Activated naive CD8-positive, alpha-beta T cell treated with anti-CD3 and anti-CD28 coated beads, Interleukin-2, amount 50 U/mL, for 16 hours (primary cell): ENCODE measurements around the gene FBXL7.

Experiments used
- DNase-seq: peaks from one replicate; pipeline ENCODE4 v3.0.0-alpha.2; 2020; ENCODE audit warnings: low read depth, low spot score

The FBXL7 gene

GRCh38 chr5:15711892-15712291 lies 211.9 kb downstream of the FBXL7 start:
- no peak for DNase-seq

- DNase-seq: no peak
Observed at GRCh38 chr5:15715535-15715934, 215.6 kb downstream of the FBXL7 start.

GRCh38 chr5:15715967-15716366 lies 216.0 kb downstream of the FBXL7 start:
- DNase-seq: no peak

- DNase-seq: no peak
Observed at GRCh38 chr5:15717001-15717400, 217.0 kb downstream of the FBXL7 start.

- no peak for DNase-seq
Observed at GRCh38 chr5:15718421-15719179, 218.6 kb downstream of the FBXL7 start.

- DNase-seq: no peak
Observed at GRCh38 chr5:15719784-15720183, 219.8 kb downstream of the FBXL7 start.

GRCh38 chr5:15720515-15720914 lies 220.5 kb downstream of the FBXL7 start:
- no peak for DNase-seq

GRCh38 chr5:15722305-15722704 lies 222.3 kb downstream of the FBXL7 start:
- DNase-seq: no peak

GRCh38 chr5:15727375-15727774 lies 227.4 kb downstream of the FBXL7 start:
- DNase-seq: no peak

- no peak for DNase-seq
Observed at GRCh38 chr5:15728811-15729210, 228.8 kb downstream of the FBXL7 start.

- DNase-seq: no peak
Observed at GRCh38 chr5:15731699-15732098, 231.7 kb downstream of the FBXL7 start.

GRCh38 chr5:15734058-15734457 lies 234.1 kb downstream of the FBXL7 start:
- no peak for DNase-seq

GRCh38 chr5:15737036-15737821 lies 237.2 kb downstream of the FBXL7 start:
- no peak for DNase-seq

GRCh38 chr5:15737871-15738664 lies 238.1 kb downstream of the FBXL7 start:
- DNase-seq: no peak

- DNase-seq: no peak
Observed at GRCh38 chr5:15740383-15740782, 240.4 kb downstream of the FBXL7 start.

GRCh38 chr5:15741591-15741990 lies 241.6 kb downstream of the FBXL7 start:
- DNase-seq: no peak

- no peak for DNase-seq
Observed at GRCh38 chr5:15746833-15747232, 246.9 kb downstream of the FBXL7 start.

GRCh38 chr5:15748266-15748665 lies 248.3 kb downstream of the FBXL7 start:
- no peak for DNase-seq

GRCh38 chr5:15752663-15753285 lies 252.8 kb downstream of the FBXL7 start:
- no peak for DNase-seq

- no peak for DNase-seq
Observed at GRCh38 chr5:15753752-15754151, 253.8 kb downstream of the FBXL7 start.

GRCh38 chr5:15757103-15757502 lies 257.1 kb downstream of the FBXL7 start:
- DNase-seq: no peak

GRCh38 chr5:15757619-15758018 lies 257.6 kb downstream of the FBXL7 start:
- no peak for DNase-seq
